Tibial artery (tissue), 4 donors: ENCODE data around the gene FGGY.

Source experiments
- DNase-seq, 2 donors: peaks; one replicate each; pipeline ENCODE4 v3.0.0-alpha.2; 2019
- H3K27ac ChIP-seq, 2 donors: fragments of 200-600 bp; sonication (generic) in 1 of 2; 1 replicate in 1 of 2; 2 replicates in 1 of 2; pipeline ENCODE4 v1.5.1; 2018 to 2019; ENCODE audit warnings: mild to moderate bottlenecking in 1 of 2
- H3K27me3 ChIP-seq, 2 donors: fragments of 200-600 bp; sonication (generic) in 1 of 2; one replicate each; pipeline versions ENCODE4 v1.5.1 to v1.6.0; 2016 to 2019
- H3K36me3 ChIP-seq, 3 donors: fragments of 200-600 bp; sonication (generic) in 2 of 3; one replicate each; pipeline ENCODE4 v1.5.1; 2016 to 2019; ENCODE audit warnings: mild to moderate bottlenecking in 2 of 3
- H3K4me1 ChIP-seq, 4 donors: fragments of 200-600 bp; sonication (generic) in 2 of 4; 1 replicate in 3 of 4; 2 replicates in 1 of 4; pipeline ENCODE4 v1.5.1; 2016 to 2019
- H3K4me3 ChIP-seq, 2 donors: fragments of 200-600 bp; sonication (generic) in 1 of 2; 1 replicate in 1 of 2; 2 replicates in 1 of 2; pipeline ENCODE4 v1.5.1; 2018 to 2019; ENCODE audit warnings: mild to moderate bottlenecking in 2 of 2
- H3K9me3 ChIP-seq, 3 donors: fragments of 200-600 bp; sonication (generic) in 1 of 3; one replicate each; pipeline ENCODE4 v1.5.1; 2016 to 2019
- intact Hi-C: fragments of 100-400 bp; cut with DNase I; formaldehyde crosslinking; loops from one replicate; pipeline ENCODE4 v1.15.0; 2023; ENCODE audit warnings: low total_unique reads
- TF ChIP-seq, protein P1 (sequence below), 2 experiments: fragments of 200-600 bp in 1 of 2; fragments of 450-650 bp in 1 of 2; IDR thresholded peaks; one replicate each; pipeline ENCODE4 v1.5.1; 2017 to 2019; ENCODE audit warnings: antibody characterized with exemption in 2 of 2, mild to moderate bottlenecking in 1 of 2, moderate library complexity in 1 of 2

The FGGY gene

DNA sequence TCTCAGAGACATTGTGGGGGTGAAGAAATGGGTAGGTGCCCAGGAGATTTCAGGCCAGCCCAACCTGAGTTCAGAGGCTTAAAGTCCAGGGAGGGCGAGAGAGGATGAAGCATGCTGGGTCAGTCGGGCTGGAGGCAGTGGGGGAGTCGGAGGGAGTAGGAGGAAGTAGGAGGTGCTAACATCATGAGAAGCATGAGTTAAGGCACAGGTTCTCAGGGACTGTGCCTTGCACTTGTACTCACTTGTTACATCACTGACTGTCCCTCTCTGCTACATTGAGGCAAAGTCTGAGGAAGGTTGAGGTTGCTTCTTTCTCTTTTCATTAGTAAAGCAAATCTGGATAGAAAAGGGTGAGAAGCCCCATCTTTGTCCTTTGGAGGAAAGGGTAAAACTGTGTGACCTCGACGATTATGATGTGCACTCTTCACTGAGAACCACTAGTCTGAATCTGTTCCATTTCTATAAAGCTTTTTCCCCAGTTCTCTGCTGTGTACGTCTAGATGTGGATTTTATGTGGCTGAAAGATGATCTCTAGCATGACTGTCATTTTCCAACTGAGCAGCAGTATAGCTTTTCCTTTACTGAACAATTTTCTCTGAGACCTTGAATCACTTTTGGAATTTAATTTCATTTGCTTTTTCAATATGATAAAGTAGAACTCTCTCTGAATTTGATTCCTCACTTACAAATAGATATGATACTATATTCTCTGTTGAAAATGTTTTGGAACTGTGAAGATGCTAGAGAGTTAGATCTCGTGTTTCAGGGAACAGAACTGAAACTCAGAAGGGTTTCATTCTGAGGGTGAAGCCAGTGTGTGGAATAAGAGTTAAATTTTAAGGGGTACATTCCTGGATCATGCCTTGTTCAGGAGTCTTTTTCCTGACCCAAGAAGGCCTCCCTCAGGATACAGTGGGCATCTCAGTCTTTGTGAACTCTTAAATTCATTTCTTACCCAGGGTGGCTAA is 94.6 kb downstream of the FGGY start:
- Histone ChIP-seq H3K27me3 (no peaks in the 10 kb centered on the region), H3K27ac (peak overlapping the region; percentile 83 to 90), H3K4me1 (peaks cover 0 to 39% (median 26%) of the 10 kb centered on the region in 4 donors), H3K36me3 (no peaks in the 10 kb centered on the region), H3K9me3 (no peaks in the 10 kb centered on the region), H3K4me3 (no peak overlapping the region)
- DNase-seq = no peak
- TF ChIP-seq, protein P1, sequence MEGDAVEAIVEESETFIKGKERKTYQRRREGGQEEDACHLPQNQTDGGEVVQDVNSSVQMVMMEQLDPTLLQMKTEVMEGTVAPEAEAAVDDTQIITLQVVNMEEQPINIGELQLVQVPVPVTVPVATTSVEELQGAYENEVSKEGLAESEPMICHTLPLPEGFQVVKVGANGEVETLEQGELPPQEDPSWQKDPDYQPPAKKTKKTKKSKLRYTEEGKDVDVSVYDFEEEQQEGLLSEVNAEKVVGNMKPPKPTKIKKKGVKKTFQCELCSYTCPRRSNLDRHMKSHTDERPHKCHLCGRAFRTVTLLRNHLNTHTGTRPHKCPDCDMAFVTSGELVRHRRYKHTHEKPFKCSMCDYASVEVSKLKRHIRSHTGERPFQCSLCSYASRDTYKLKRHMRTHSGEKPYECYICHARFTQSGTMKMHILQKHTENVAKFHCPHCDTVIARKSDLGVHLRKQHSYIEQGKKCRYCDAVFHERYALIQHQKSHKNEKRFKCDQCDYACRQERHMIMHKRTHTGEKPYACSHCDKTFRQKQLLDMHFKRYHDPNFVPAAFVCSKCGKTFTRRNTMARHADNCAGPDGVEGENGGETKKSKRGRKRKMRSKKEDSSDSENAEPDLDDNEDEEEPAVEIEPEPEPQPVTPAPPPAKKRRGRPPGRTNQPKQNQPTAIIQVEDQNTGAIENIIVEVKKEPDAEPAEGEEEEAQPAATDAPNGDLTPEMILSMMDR (IDR thresholded peaks at IDR 0.05) = no peak
- intact Hi-C loops = no loop called here

DNA sequence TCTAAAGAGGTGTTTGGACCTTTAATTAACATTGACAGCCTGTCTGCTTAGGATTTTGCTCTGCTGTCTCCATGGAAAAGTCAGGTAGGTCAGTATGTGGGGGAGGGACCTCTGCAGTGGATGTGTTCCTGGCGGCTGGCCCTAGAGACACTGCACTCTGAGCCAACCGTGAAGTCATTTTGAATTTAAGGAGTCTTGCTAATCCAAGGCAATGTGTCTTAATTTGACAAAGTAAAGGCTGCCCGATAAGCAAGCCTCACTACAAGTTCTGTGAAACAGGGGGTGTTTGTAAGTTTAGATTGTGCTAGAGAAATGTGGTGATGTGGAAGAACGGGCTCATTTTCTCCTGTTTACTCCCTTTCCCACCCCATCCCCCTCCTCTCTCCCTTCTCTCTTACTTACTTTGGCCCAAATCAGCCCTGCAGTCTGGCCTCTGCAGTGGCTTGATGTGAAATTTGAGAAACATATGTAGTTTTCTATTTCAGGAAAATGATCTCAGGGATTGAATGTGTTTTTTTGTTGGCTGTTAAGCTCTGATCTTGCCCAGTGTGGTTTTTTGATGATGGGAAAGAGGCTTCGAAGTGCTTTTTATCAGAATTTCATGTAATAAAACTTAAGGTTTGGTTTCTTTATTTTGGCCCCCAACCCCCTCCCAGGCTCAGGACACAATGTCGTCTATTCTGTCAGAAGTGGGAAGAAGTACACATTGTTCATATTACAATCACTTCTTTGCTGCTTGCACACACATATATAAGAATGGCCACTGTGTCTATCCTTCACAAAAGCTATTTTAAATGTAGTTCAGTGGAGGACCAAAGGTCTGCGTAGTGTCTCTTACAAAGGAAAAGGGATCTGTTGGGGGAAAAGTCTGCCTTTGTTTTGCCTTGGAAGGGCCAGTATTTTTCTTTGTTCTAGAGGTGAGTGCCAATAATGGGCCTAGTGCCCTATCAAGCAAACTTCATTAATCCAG is 96.6 kb downstream of the FGGY start:
- H3K27ac ChIP-seq = peak overlapping the region; percentile 83 to 90
- H3K4me3 ChIP-seq = no peak overlapping the region
- DNase-seq = peak; percentile 86 to 92
- peaks cover 0 to 46% (median 34%) of the 10 kb centered on the region in 4 donors for H3K4me1 ChIP-seq
- intact Hi-C loops = no loop called here
- no peaks in the 10 kb centered on the region for H3K36me3 ChIP-seq
- TF ChIP-seq, protein P1 (IDR thresholded peaks at IDR 0.05) = no peak
- H3K27me3 ChIP-seq = no peaks in the 10 kb centered on the region
- no peaks in the 10 kb centered on the region for H3K9me3 ChIP-seq

DNA sequence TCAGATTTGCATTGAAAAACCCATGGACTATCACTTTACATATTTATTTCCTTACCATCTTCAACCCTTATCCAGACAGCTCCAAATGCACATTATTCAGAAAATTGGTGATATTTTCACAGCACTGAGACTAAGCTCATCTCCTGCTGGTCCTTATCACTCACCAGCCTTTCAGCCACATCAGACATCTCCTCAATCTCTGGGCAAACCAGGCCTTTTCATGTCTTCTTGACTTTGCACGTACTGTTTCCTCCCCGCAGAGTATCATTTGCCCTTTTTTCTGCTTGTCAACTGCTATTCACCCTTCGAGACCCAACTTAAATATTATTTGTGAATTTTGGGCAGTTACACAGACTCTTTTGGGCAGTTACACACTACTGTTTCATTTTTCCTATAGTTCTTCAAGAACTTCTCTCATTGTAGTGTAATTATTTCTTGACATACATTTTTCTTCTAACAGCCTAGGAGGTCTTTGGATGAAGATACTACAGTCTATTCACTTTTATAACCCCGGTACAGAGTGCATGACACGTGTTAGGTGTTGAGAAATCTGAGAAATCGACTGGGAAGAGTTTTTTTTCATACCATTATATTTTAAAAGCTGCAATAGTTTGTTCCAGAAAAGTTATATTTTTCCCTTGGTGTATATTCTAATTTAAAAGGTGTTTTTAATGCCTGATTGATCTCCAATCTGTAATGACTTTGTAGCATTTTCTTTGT is 98.0 kb downstream of the FGGY start:
- no peak for DNase-seq
- H3K4me1 ChIP-seq = peaks cover 0 to 46% (median 34%) of the 10 kb centered on the region in 4 donors
- TF ChIP-seq, protein P1 (IDR thresholded peaks at IDR 0.05) = no peak
- H3K9me3 ChIP-seq = no peaks in the 10 kb centered on the region
- intact Hi-C loops = no loop called here
- H3K4me3 ChIP-seq = no peak overlapping the region
- no peaks in the 10 kb centered on the region for H3K27me3 ChIP-seq
- H3K36me3 ChIP-seq = no peaks in the 10 kb centered on the region
- H3K27ac ChIP-seq = peak overlapping the region; percentile 83 to 90

DNA sequence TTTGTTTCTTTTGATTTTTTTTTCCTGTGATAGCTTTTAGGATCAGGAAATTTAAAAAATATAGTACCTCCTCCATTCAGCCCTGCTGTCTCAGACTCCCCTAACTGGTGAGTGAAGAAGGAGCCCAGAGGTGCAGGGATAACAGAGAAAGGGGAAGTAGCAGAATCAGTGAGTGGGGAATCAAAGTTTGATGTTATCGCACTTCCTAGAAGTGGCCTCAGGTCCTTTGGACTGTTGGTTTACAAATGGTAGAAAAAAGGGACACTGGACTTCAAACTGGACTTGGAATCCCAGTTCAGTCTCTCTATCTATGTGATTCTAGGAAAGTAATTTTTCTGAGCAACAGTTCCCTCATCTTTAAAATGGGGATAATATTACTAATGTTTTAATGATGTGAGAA is 99.5 kb downstream of the FGGY start:
- Histone ChIP-seq H3K27me3 (no peaks in the 10 kb centered on the region), H3K9me3 (no peaks in the 10 kb centered on the region), H3K27ac (peak overlapping the region; percentile 83 to 90), H3K4me1 (peaks cover 0 to 42% (median 32%) of the 10 kb centered on the region in 4 donors), H3K4me3 (no peak overlapping the region), H3K36me3 (no peaks in the 10 kb centered on the region)
- intact Hi-C loops = no loop called here
- no peak for DNase-seq
- TF ChIP-seq, protein P1 (IDR thresholded peaks at IDR 0.05) = no peak
